Keratinocyte (primary cell): ENCODE results near the gene KHDC4. TPM values are rescaled to one million over a fixed set of nuclear protein-coding genes. Genes with fewer than 3 reads are reported as not detected.

Experiments used
- DNase-seq: peaks from one replicate; pipeline ENCODE4 v3.0.0-alpha.2; 2011; ENCODE audit warnings: low read depth, missing footprints, low spot score
- FAIRE-seq: peaks from 2 replicates; lab custom pipeline; 2011; peaks lifted over from hg19 to GRCh38; lab: Jason Lieb, UNC
- H2AFZ ChIP-seq: 2 replicates; pipeline ENCODE4 v1.6.0; 2012; ENCODE audit warnings: low read length, control low read depth, inconsistent platforms; ENCODE audit not compliant: control insufficient read depth
- H3K27ac ChIP-seq: 2 replicates; pipeline ENCODE4 v1.5.1; 2011; ENCODE audit warnings: low read length; ENCODE audit not compliant: control insufficient read depth, insufficient read depth
- H3K27me3 ChIP-seq: 3 replicates; pipeline ENCODE4 v1.6.0; 2011; ENCODE audit warnings: low read length; ENCODE audit not compliant: control insufficient read depth, insufficient read depth; ENCODE audit errors: extremely low read depth
- H3K36me3 ChIP-seq, 2 experiments: 2 replicates in 1 of 2; 3 replicates in 1 of 2; pipeline ENCODE4 v1.5.1; 2011; ENCODE audit warnings: low read length in 2 of 2, mild to moderate bottlenecking in 1 of 2; ENCODE audit not compliant: control insufficient read depth in 2 of 2, insufficient read depth in 2 of 2; ENCODE audit errors: extremely low read depth in 1 of 2
- H3K4me1 ChIP-seq: 3 replicates; pipeline ENCODE4 v1.5.1; 2011; ENCODE audit warnings: low read length; ENCODE audit not compliant: control insufficient read depth, insufficient read depth; ENCODE audit errors: extremely low read depth
- H3K4me2 ChIP-seq: 3 replicates; pipeline ENCODE4 v1.6.0; 2011; ENCODE audit warnings: low read depth, low read length; ENCODE audit not compliant: control insufficient read depth, insufficient read depth; ENCODE audit errors: extremely low read depth
- H3K4me3 ChIP-seq, 3 experiments: fragments of 200-600 bp in 1 of 3; sonication (generic) in 1 of 3; 2 replicates in 2 of 3; 3 replicates in 1 of 3; pipeline ENCODE4 v1.5.1; 2011 to 2016; ENCODE audit warnings: low read length in 3 of 3, mild to moderate bottlenecking in 3 of 3, control low read depth in 2 of 3, inconsistent platforms in 1 of 3, low read depth in 1 of 3, mixed read lengths in 1 of 3, mixed run types in 1 of 3, moderate library complexity in 1 of 3; ENCODE audit not compliant: control insufficient read depth in 2 of 3, insufficient read depth in 2 of 3; ENCODE audit errors: extremely low read depth in 1 of 3
- H3K79me2 ChIP-seq: 2 replicates; pipeline ENCODE4 v1.6.0; 2012; ENCODE audit warnings: low read length; ENCODE audit not compliant: control insufficient read depth, insufficient read depth
- H3K9ac ChIP-seq: 3 replicates; pipeline ENCODE4 v1.6.0; 2011; ENCODE audit warnings: low read length; ENCODE audit not compliant: control insufficient read depth, insufficient read depth; ENCODE audit errors: extremely low read depth
- H3K9me1 ChIP-seq: 3 replicates; pipeline ENCODE4 v1.6.0; 2011; ENCODE audit warnings: low read length; ENCODE audit not compliant: control insufficient read depth, insufficient read depth; ENCODE audit errors: extremely low read depth
- H3K9me3 ChIP-seq: 2 replicates; pipeline ENCODE4 v1.5.1; 2012; ENCODE audit warnings: low read depth, low read length; ENCODE audit not compliant: control insufficient read depth
- H4K20me1 ChIP-seq: 3 replicates; pipeline ENCODE4 v1.6.0; 2011; ENCODE audit warnings: low read length; ENCODE audit not compliant: control insufficient read depth, insufficient read depth; ENCODE audit errors: extremely low read depth
- CTCF ChIP-seq, 3 experiments: IDR thresholded peaks in 1 of 3; conservative IDR thresholded peaks in 1 of 3; optimal IDR thresholded peaks in 1 of 3; 2 replicates in 2 of 3; 3 replicates in 1 of 3; pipeline versions ENCODE3 to v1.5.1; 2011; ENCODE audit warnings: low read length in 3 of 3, mild to moderate bottlenecking in 3 of 3, moderate library complexity in 2 of 3, control low read depth in 1 of 3, inconsistent platforms in 1 of 3; ENCODE audit not compliant: insufficient read depth in 2 of 3; ENCODE audit errors: extremely low read depth in 1 of 3
- EZH2 ChIP-seq: IDR thresholded peaks from one replicate; pipeline ENCODE4 v1.6.1; 2012; ENCODE audit warnings: inconsistent platforms, mild to moderate bottlenecking, low read length, moderate library complexity
- dilution Hi-C: fragments of 300-500 bp; cut with MboI; formaldehyde crosslinking; loops from one replicate; pipeline ENCODE4 v1.7.0; 2020; ENCODE audit warnings: low sequenced_read_pairs; ENCODE audit not compliant: extremely low pct_ligation_motif_present
- polyA plus RNA-seq, 5 experiments: library from polyadenylated mRNA; depleted of rRNA in 3 of 5; stranded (reverse) in 3 of 5; stranded (forward) in 1 of 5; unstranded in 1 of 5; fragments of >200 nt; gene quantifications; 1 replicate in 1 of 5; 2 replicates in 3 of 5; 3 replicates in 1 of 5; pipeline versions ENCODE4 v1.2.1 to v1.2.3, GENCODE V29; 2011 to 2012; ENCODE audit warnings: missing spikeins in 2 of 5, low read depth in 1 of 5, low replicate concordance in 1 of 5

The KHDC4 gene
- polyA plus RNA-seq, 1 donor (not counting 4 experiments of a cell fraction or from before 2014, with no cell fraction given) = 51.3 TPM

DNA sequence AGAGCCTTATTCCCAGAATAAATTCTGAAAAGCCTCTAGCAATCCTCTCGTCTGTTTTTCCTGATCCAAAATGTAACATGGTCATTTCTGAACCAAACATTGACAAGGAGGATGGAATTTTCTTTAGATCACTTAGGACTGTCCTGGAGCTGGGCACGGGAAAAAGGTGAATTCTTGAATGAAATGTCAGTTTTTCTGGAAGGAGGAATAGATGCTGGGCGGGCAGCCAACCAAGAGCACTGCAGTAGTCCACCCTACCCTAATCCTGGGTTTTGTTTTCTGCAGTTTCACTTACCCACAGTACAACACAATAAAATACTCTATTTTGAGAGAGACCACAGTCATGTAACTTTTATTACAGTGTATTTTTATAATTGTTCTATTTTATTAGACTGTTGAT, 44.0 kb downstream of the KHDC4 start:
- H3K4me3 ChIP-seq = no peak overlapping the region
- no peaks in the 10 kb centered on the region for H3K27me3 ChIP-seq
- H3K79me2 ChIP-seq = no peaks in the 10 kb centered on the region
- H3K4me1 ChIP-seq = peaks cover 21% of the 10 kb centered on the region
- dilution Hi-C loops = no loop called here
- no peaks in the 10 kb centered on the region for H3K9me1 ChIP-seq
- H3K9ac ChIP-seq = no peak overlapping the region
- FAIRE-seq (no peak), DNase-seq (no peak)
- H3K9me3 ChIP-seq = no peaks in the 10 kb centered on the region
- H3K36me3 ChIP-seq = no peaks in the 10 kb centered on the region
- TF ChIP-seq EZH2 (no peak), CTCF (optimal IDR thresholded peaks at IDR 0.05 in 1 of 3, IDR thresholded peaks at IDR 0.05 in 1 of 3, conservative IDR thresholded peaks at IDR 0.05 in 1 of 3; ENCODE audit: extremely low read depth in 1 of 3, insufficient read depth in 2 of 3, low read length in 3 of 3) (no peak)
- no peak overlapping the region for H3K4me2 ChIP-seq
- H2AFZ ChIP-seq = no peak overlapping the region
- H3K27ac ChIP-seq = no peak overlapping the region
- H4K20me1 ChIP-seq = no peaks in the 10 kb centered on the region

DNA sequence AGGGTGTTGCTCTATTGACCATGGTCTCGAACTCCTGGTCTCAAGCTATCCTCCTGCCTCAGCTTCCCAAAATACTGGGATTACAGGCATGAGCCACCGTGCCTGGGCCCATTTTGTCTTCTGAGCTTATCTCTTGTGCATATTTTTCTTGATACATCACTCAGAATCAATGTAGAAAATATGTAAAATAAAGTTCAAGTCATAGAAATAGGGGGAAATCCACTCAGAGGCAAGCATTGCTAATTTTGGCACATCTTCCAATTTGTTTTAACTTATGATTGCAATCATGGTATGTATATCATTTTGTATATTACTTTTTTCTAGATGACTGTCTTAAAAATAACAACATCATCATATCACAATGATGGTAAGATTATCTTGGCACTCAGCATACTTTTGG, 44.6 kb downstream of the KHDC4 start:
- no peak overlapping the region for H3K4me3 ChIP-seq
- dilution Hi-C loops = no loop called here
- no peak overlapping the region for H2AFZ ChIP-seq
- H3K27me3 ChIP-seq = no peaks in the 10 kb centered on the region
- H3K9me3 ChIP-seq = no peaks in the 10 kb centered on the region
- no peak for DNase-seq
- H3K36me3 ChIP-seq = no peaks in the 10 kb centered on the region
- H3K9me1 ChIP-seq = no peaks in the 10 kb centered on the region
- H3K9ac ChIP-seq = no peak overlapping the region
- no peaks in the 10 kb centered on the region for H4K20me1 ChIP-seq
- no peaks in the 10 kb centered on the region for H3K79me2 ChIP-seq
- H3K4me1 ChIP-seq = peaks cover 21% of the 10 kb centered on the region
- H3K4me2 ChIP-seq = no peak overlapping the region
- TF ChIP-seq CTCF (optimal IDR thresholded peaks at IDR 0.05 in 1 of 3, IDR thresholded peaks at IDR 0.05 in 1 of 3, conservative IDR thresholded peaks at IDR 0.05 in 1 of 3; ENCODE audit: extremely low read depth in 1 of 3, insufficient read depth in 2 of 3, low read length in 3 of 3) (no peak), EZH2 (no peak)
- no peak overlapping the region for H3K27ac ChIP-seq
- no peak for FAIRE-seq
